ENCODE results near the gene LTBP1.

Gene LTBP1

GRCh38 chr2:33141476-33141875 is 194.7 kb downstream of the LTBP1 start:
- Histone ChIP-seq H3K79me2 (ENCODE audit: insufficient read depth, low read depth) (no peaks in the 10 kb centered on the region), H4K20me1 (ENCODE audit: insufficient read depth) (no peaks in the 10 kb centered on the region)

GRCh38 chr2:33142810-33143209 is 196.1 kb downstream of the LTBP1 start:
- H3K27ac ChIP-seq = no peak overlapping the region
- H2AFZ ChIP-seq (ENCODE audit: low read depth) = no peak overlapping the region
- no peaks in the 10 kb centered on the region for H3K4me1 ChIP-seq (ENCODE audit: low read depth, poor library complexity, severe bottlenecking)
- no peak overlapping the region for H3K4me3 ChIP-seq (IDR thresholded peaks at IDR 0.05; ENCODE audit: insufficient read depth, low read depth, low read length)
- H3K36me3 ChIP-seq (ENCODE audit: insufficient read depth) = no peaks in the 10 kb centered on the region
- no peaks in the 10 kb centered on the region for H3K79me2 ChIP-seq (ENCODE audit: insufficient read depth, low read depth)
- H3K9ac ChIP-seq = no peak overlapping the region
- no peak for TF ChIP-seq CTCF (conservative IDR thresholded peaks at IDR 0.05; ENCODE audit: low read depth, low read length)
- H3K4me2 ChIP-seq = no peak overlapping the region
- H4K20me1 ChIP-seq (ENCODE audit: insufficient read depth) = no peaks in the 10 kb centered on the region
- no peaks in the 10 kb centered on the region for H3K27me3 ChIP-seq (ENCODE audit: insufficient read depth, low read depth)

More at GRCh38 chr2:33141476-33141875, 194.7 kb downstream of the LTBP1 start:
- H3K4me2 ChIP-seq = no peak overlapping the region
- no peaks in the 10 kb centered on the region for H3K27me3 ChIP-seq (ENCODE audit: insufficient read depth, low read depth)
- H3K4me1 ChIP-seq (ENCODE audit: low read depth, poor library complexity, severe bottlenecking) = no peaks in the 10 kb centered on the region
- no peak overlapping the region for H3K4me3 ChIP-seq (IDR thresholded peaks at IDR 0.05; ENCODE audit: insufficient read depth, low read depth, low read length)
- no peak overlapping the region for H3K9ac ChIP-seq
- H3K27ac ChIP-seq = no peak overlapping the region
- H3K36me3 ChIP-seq (ENCODE audit: insufficient read depth) = no peaks in the 10 kb centered on the region
- TF ChIP-seq CTCF (conservative IDR thresholded peaks at IDR 0.05; ENCODE audit: low read depth, low read length) = no peak
- no peak overlapping the region for H2AFZ ChIP-seq (ENCODE audit: low read depth)

- no peak overlapping the region for H3K27ac ChIP-seq
- H3K27me3 ChIP-seq (ENCODE audit: insufficient read depth, low read depth) = no peaks in the 10 kb centered on the region
- H3K4me1 ChIP-seq (ENCODE audit: low read depth, poor library complexity, severe bottlenecking) = no peaks in the 10 kb centered on the region
- H3K4me2 ChIP-seq = no peak overlapping the region
- H3K79me2 ChIP-seq (ENCODE audit: insufficient read depth, low read depth) = no peaks in the 10 kb centered on the region
- no peak overlapping the region for H3K9ac ChIP-seq
- no peaks in the 10 kb centered on the region for H3K36me3 ChIP-seq (ENCODE audit: insufficient read depth)
- no peak for TF ChIP-seq CTCF (conservative IDR thresholded peaks at IDR 0.05; ENCODE audit: low read depth, low read length)
- no peak overlapping the region for H3K4me3 ChIP-seq (IDR thresholded peaks at IDR 0.05; ENCODE audit: insufficient read depth, low read depth, low read length)
- no peaks in the 10 kb centered on the region for H4K20me1 ChIP-seq (ENCODE audit: insufficient read depth)
- H2AFZ ChIP-seq (ENCODE audit: low read depth) = no peak overlapping the region
Measured at GRCh38 chr2:33144243-33144642, 197.5 kb downstream of the LTBP1 start.

GRCh38 chr2:33145459-33145858 is 198.7 kb downstream of the LTBP1 start:
- no peak for TF ChIP-seq CTCF (conservative IDR thresholded peaks at IDR 0.05; ENCODE audit: low read depth, low read length)
- Histone ChIP-seq H3K27ac (no peak overlapping the region), H3K4me3 (IDR thresholded peaks at IDR 0.05; ENCODE audit: insufficient read depth, low read depth, low read length) (no peak overlapping the region), H4K20me1 (ENCODE audit: insufficient read depth) (no peaks in the 10 kb centered on the region), H2AFZ (ENCODE audit: low read depth) (no peak overlapping the region), H3K79me2 (ENCODE audit: insufficient read depth, low read depth) (no peaks in the 10 kb centered on the region), H3K36me3 (ENCODE audit: insufficient read depth) (no peaks in the 10 kb centered on the region), H3K4me1 (ENCODE audit: low read depth, poor library complexity, severe bottlenecking) (no peaks in the 10 kb centered on the region), H3K27me3 (ENCODE audit: insufficient read depth, low read depth) (no peaks in the 10 kb centered on the region), H3K4me2 (no peak overlapping the region), H3K9ac (no peak overlapping the region)

All from KMS-11 (cell line).